GM18858 (cell line): ENCODE measurements around the gene FGFRL1.
"Not testable (repeated sequence)": the region's sequence is repeated elsewhere in the genome, so short reads cannot be mapped to it uniquely, and the experiment has no call there.

Source experiments
- ATAC-seq: cut with Tn5 transposase; IDR thresholded peaks from one replicate; pipeline ENCODE4 v1.9.1; 2021; ENCODE audit not compliant: unreplicated experiment

Gene FGFRL1

DNA sequence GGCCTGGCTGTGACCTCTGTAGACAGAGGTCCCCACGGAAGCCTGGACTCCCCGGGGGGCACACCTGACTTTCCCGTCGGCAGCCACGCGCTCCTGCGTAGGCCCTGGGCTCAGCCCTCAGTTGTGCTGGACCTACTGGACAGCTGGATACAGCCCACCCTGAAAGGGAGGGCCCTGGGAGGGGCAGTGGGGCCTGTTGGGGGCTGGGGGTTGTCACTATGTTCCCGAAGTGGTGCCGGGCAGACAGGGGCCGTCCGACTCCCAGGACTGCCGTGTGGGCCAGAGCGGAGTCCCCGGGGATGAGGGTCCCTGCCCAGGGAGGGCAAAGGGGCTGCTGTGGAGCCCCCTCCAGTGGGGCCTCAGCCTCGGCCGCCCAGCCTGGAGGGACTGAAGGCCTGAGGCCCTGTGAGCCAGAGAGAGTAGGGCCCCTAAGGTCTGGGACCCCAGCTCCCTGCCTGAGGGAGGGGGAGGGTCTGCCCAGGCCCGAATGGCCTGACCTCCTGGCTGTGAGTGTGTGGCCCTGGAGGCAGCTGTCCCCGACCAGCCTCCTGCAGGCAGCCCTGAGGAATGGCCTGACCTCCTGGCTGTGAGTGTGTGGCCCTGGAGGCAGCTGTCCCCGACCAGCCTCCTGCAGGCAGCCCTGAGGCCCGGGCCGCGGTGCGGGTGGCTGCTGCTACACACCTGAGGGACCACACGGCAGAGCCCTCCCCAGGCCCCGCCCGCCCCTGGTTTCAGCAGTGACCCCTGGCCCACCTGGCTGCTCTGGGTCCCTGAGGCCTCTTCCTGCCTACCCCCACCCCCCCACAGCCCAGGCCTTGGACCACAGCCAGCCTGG is 25.8 kb downstream of the FGFRL1 start:
- no peak for ATAC-seq

DNA sequence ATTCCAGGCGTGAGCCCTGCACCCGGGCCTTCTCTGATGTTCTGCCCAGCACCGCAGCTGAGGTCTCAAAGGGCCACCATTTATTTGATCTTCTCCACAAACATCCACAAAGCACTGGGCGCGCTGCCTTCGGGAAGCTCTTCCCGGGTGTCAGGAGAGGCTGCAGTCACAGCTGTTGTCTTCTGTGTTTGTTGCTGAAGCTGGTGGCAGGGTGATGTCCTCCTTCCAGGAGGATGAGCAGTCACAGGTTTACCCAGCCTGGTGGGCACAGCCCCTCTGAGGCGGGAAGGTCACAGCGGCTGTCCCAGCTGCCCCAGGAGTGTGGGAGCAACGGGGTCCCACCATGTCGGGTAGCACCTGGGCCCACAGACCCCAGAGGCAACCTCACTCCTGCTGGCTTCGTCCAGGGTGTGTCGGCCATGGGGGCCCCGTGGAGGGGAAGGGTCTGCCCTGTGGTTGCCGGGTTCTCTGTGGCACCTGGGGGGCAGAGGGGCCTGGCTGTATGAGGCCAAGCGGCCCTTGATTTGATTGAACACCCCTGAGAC is 27.6 kb downstream of the FGFRL1 start:
- no peak for ATAC-seq

DNA sequence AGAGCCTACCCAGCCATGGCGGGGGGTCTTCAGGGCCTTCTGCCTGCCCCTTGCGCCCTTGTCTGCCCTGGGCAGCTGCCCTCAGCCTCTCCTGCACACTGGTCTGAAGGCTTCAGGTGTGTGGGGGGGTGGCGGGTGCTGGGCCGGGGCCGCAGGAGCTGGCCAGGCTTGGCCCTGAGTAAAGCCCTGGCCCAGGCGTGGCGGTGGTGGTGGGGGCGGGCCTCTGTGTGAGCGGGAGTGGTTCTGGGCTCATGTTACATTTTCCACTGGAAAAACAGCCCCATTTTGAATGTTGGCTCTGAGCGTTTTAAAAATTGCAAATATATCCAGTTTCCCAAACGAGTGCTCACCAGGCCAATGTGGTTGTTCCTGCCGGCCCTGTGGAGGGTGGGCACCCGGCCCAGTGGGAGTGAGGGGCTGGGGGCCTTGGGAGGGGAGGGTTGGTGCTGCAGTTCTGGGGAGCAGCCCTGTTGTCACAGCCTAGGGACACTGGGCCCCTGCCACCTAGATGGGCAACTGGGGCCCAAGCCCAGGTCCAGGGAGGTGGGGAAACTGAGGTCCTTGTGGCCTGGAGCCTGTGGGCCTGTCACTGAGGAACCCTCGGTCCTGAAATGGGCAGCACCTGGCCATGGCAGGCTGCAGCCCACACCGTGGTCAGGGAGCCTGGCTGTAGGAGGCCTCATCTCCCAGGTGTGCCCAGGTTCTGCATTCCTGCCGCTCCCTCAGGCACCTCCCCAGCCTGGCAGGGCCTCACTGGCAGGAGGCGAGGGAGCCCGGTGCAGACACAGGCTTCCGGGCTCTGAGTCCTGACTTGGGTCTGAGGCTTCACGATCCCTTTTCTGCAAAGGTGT is 28.3 kb downstream of the FGFRL1 start:
- ATAC-seq, result no peak

DNA sequence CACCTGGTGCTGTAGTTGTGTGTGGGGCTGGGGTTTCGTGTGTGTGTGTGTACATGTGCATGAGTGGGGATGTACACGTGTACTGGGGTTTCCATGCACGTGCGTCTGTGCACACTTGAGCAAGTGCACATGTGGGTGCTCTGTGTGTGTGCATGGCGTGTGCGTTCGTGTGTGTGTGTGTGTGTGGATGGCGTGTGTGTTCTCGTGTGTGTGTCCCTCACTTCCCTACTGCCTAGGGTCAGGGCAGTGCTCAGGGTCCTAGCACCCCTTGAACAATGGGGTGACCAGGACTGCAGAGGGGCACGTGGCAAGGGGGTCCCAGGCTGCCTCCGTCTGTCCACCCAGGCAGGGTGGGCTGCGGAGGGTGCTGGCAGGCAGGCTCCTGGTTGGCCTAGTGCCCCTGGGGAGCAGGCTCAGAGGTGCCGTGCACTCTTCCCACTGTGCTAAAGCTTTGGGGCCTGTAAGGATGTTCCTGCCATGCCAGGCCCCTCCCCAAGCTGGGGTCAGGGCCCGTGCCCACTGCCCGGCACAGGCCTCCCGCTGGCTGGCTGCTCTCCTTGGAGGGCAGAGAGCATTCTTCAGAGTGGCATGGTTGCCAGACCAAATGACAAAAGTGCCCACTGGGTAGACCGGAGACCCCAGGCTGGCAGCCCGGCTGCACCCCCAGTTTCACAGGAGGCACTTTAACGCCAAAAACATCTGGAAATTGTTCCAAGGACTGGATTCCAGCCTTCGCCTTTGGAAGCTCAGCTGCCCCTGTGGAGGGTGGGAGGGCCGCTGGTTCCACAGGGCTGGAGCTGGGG is 29.1 kb downstream of the FGFRL1 start:
- no peak for ATAC-seq

GRCh38 chr4:1041147-1041935 is 29.9 kb downstream of the FGFRL1 start:
- no peak for ATAC-seq

DNA sequence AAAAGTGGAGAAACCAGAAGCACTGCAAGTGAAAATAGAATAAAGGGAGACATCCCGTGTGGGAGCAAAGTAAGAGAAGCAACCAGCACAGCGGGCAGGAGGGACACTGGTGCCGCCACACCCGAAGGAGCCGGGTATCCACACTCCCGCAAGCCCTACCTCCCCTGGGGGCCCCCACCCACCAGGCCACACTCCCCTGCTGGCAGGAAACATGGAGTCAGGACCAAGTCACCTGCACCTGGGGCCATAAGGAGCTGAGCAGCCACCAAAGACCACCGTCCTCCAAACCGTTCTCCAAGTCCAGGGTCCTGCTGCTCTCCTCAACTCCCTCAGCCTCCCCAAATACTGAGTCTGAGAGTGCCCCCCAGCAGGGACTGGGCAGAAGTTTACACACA is 30.5 kb downstream of the FGFRL1 start:
- no peak for ATAC-seq

GRCh38 chr4:1042352-1043055 is 31.1 kb downstream of the FGFRL1 start:
- ATAC-seq, result no peak

DNA sequence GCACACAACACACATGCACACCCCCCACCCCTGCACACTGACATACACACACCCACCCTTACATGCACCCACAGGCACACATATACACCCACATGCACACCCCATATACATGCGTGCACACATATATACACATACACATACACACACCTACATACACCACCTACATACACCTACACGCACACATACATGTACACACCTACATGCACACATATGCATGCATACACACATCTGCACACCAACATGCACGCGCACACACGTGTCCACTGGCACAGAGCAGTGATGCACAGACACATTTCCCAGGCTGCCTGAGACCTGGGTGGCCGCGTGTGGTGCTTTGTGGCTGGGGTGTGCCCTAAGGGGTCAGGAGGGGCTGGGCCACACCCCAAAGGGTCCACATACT is 31.7 kb downstream of the FGFRL1 start:
- no peak for ATAC-seq

DNA sequence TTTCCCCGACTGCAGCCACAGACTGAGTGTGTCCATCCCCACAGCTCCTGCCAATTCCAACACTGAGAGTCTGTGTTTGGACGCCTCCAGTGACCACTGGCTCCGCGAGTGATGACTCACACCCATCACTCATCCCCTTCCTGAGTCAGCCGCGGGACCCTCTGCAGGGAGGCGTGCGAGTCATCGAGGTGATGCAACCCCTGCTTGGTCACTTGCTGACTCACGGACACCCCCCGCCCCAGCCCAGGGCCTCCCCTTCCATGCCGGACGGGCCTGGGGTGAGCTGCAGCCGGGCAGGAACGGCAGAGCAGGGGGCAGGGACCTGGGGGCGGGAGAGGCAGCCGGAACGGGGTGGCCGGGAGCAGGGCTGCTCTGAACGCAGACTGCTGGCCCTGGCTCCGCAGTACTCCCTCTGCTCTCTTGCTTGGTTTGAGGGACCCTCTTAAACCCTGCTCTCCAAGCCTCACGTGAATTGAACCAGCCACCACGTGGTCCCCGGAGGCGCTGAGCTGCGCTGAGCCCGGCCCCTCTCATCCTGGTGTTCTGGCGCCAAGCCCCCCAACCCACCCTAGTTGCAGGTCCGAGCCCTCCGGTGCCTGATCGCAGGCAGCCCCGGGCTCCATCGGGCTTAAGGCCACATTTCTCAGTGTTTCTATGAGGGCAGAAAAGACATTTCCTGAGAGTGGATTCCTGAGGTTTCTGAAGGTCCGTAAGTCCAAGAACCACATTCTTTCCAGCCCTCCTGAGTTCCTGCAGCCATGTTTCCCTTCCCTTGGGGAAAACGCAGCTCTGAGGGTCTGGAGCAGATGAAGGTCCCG is 32.4 kb downstream of the FGFRL1 start:
- no peak for ATAC-seq

- ATAC-seq, result no peak
Observed at GRCh38 chr4:1044469-1045192, 33.2 kb downstream of the FGFRL1 start.

GRCh38 chr4:1045193-1045594 is 33.8 kb downstream of the FGFRL1 start:
- no peak for ATAC-seq

DNA sequence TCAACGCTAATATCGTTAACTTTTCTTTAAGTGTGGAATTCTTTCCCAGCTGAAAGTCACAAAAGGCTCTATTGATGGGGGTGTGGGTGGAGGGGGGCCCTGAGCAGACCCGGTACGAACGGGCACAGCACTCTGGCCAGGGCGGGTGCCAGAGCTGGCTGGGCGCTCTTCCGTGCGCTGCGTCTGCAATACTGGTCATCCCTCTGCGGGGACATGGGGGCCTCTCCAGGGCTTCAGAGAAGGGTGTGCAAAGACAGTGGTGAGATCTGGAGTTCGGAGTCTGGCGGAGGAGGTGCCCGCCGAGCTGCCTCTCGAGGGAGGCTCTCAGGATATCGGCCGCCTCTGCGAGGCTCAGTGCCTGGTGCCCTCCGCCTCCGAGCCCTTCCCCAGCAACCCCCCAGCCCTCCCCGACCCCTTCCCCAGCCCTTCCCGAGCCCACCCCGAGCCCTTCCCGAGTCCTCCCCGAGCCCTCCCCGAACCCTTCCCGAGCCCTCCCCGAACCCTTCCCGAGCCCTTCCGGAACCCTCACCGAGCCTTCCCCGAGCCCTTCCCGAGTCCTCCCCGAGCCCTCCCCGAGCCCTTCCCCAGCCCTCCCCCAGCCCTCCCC is 34.3 kb downstream of the FGFRL1 start:
- no peak for ATAC-seq

GRCh38 chr4:1046581-1047011 is 35.2 kb downstream of the FGFRL1 start:
- ATAC-seq, result not testable (repeated sequence)

GRCh38 chr4:1047106-1047975 is 35.9 kb downstream of the FGFRL1 start:
- no peak for ATAC-seq

DNA sequence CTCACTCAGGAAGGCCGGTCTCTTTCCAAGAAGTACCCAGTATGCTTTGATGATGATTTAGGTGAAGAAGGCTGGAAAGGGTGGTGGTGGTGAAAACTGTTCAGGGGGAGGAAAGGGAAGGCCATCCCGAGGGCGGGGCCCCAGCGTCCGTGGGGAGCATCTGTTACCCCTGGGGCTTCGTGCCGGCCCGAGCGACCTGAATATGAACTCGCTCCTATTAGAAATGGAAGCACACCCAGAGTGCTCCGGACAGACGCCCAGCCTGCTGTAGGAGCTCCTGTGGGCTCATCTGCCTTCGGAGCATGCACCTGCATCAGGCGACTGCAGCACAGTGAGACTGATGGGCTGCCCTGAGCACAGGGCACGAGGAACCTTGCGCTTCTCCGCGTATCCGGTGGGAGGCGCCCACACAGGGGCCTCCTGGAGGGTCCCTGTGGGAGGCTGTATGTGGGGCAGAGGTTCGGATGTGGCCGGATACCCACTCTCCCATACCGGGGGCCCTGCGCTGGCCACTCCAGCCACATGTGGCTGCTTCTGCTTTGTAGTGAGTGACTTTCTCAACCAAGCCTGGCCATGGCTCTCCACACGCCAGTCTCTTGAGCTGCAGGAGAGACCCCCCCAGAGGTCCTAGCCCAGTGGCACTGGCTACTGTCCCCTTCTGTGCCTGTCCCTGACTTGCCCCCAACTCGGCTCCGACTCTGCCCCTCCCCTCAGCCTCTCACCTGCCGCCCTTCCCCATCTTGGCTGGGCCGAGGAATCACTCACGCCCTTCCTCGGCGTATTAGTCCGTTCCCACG is 36.7 kb downstream of the FGFRL1 start:
- ATAC-seq, result no peak
